Epidermal melanocyte (primary cell): Measurements from ENCODE around the gene WDR1.

Source experiments
- DNase-seq: peaks from one replicate; pipeline ENCODE4 v3.0.0; 2011; ENCODE audit warnings: low spot score; ENCODE audit not compliant: insufficient read length

Gene WDR1

GRCh38 chr4:10114607-10115006, 2.0 kb downstream of the WDR1 start:
- no peak for DNase-seq

GRCh38 chr4:10114147-10114546, 2.5 kb downstream of the WDR1 start:
- DNase-seq, result no peak

GRCh38 chr4:10113362-10114047, 3.1 kb downstream of the WDR1 start:
- no peak for DNase-seq

GRCh38 chr4:10112658-10113284, 3.8 kb downstream of the WDR1 start:
- DNase-seq, result no peak

- no peak for DNase-seq
Observed at GRCh38 chr4:10111067-10111801, 5.4 kb downstream of the WDR1 start.

- no peak for DNase-seq
Observed at GRCh38 chr4:10109995-10110670, 6.5 kb downstream of the WDR1 start.

GRCh38 chr4:10108818-10109783, 7.5 kb downstream of the WDR1 start:
- no peak for DNase-seq

GRCh38 chr4:10108391-10108790, 8.2 kb downstream of the WDR1 start:
- no peak for DNase-seq

GRCh38 chr4:10107111-10108091, 9.2 kb downstream of the WDR1 start:
- no peak for DNase-seq

GRCh38 chr4:10106421-10107039, 10.1 kb downstream of the WDR1 start:
- DNase-seq, result peak; percentile 96

- no peak for DNase-seq
Observed at GRCh38 chr4:10105920-10106319, 10.7 kb downstream of the WDR1 start.

GRCh38 chr4:10105421-10105820, 11.2 kb downstream of the WDR1 start:
- no peak for DNase-seq

- DNase-seq, result no peak
Observed at GRCh38 chr4:10104991-10105276, 11.7 kb downstream of the WDR1 start.

GRCh38 chr4:10104211-10104990, 12.2 kb downstream of the WDR1 start:
- DNase-seq, result peak; percentile 35

- DNase-seq, result no peak
Observed at GRCh38 chr4:10102474-10103332, 13.9 kb downstream of the WDR1 start.

GRCh38 chr4:10101671-10102473, 14.7 kb downstream of the WDR1 start:
- DNase-seq, result no peak

GRCh38 chr4:10100734-10101216, 15.8 kb downstream of the WDR1 start:
- peak; percentile 41 for DNase-seq
